AG10803 (cell line): ENCODE data around the gene SLC2A10.

Source experiments
- DNase-seq: peaks from one replicate; pipeline ENCODE4 v3.0.0; 2010; ENCODE audit warnings: low read depth
- H3K4me3 ChIP-seq: 2 replicates; pipeline ENCODE4 v1.5.1; 2011; ENCODE audit warnings: mild to moderate bottlenecking, low read length, control low read depth
- TF ChIP-seq, protein P1 (sequence below): conservative IDR thresholded peaks from 2 replicates; pipeline ENCODE4 v1.5.1; 2011; ENCODE audit warnings: mild to moderate bottlenecking, low read length, control low read depth, inconsistent platforms

The SLC2A10 gene

DNA sequence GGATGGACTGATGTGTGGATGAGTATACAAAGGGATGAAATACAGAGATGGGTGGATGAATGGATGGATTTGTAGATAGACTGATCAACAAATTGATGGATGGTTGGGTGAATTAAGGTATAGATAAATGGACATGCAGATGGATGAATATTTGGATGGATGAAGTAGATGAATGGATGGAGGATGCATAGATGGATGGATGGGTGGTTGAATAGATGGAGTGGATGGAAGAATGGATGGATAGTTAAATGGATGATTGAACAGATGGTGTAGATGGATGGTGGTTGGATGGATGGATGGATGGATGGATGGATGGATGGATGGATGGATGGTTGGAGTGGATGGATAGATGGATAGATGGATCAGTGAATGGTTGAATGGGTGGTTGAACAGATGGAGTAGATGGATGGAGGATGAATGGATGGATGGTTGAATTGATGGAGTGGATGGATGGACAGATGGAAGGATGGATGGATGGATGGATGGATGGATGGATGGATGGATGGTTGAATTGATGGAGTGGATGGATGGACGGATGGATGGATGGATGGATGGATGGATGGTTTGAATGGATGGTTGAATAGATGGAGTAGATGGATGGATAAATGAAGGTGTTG lies 15.0 kb downstream of the SLC2A10 start:
- DNase-seq: no peak
- no peak overlapping the region for H3K4me3 ChIP-seq
- TF ChIP-seq, protein P1, sequence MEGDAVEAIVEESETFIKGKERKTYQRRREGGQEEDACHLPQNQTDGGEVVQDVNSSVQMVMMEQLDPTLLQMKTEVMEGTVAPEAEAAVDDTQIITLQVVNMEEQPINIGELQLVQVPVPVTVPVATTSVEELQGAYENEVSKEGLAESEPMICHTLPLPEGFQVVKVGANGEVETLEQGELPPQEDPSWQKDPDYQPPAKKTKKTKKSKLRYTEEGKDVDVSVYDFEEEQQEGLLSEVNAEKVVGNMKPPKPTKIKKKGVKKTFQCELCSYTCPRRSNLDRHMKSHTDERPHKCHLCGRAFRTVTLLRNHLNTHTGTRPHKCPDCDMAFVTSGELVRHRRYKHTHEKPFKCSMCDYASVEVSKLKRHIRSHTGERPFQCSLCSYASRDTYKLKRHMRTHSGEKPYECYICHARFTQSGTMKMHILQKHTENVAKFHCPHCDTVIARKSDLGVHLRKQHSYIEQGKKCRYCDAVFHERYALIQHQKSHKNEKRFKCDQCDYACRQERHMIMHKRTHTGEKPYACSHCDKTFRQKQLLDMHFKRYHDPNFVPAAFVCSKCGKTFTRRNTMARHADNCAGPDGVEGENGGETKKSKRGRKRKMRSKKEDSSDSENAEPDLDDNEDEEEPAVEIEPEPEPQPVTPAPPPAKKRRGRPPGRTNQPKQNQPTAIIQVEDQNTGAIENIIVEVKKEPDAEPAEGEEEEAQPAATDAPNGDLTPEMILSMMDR: no peak

- H3K4me3 ChIP-seq: no peak overlapping the region
- TF ChIP-seq, protein P1: no peak
- no peak for DNase-seq
Observed at GRCh38 chr20:46725186-46726165, 16.0 kb downstream of the SLC2A10 start.

- TF ChIP-seq, protein P1: no peak
- no peak overlapping the region for H3K4me3 ChIP-seq
- DNase-seq: no peak
Observed at GRCh38 chr20:46731770-46732169, 22.3 kb downstream of the SLC2A10 start.

DNA sequence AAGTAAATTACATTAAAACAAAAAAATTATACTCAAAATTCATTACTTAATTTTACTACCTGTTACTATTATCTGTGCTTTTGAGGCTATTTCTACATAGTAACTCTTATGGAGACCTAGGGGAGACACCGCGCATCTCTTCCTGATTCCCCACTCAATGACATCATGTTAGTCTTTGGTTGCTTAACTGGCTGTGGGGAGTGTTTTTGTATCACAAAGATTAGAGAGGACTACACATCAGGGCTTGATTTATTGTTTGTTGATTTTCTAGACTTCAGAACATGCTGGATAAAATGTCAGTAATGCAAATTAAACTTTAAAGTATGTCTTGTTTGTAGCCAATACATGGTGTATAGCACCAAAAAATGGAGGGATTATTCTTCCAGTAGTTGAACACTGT lies 26.0 kb downstream of the SLC2A10 start:
- TF ChIP-seq, protein P1: no peak
- no peak overlapping the region for H3K4me3 ChIP-seq
- no peak for DNase-seq

GRCh38 chr20:46739431-46740213 lies 30.2 kb downstream of the SLC2A10 start:
- DNase-seq: no peak
- H3K4me3 ChIP-seq: no peak overlapping the region
- TF ChIP-seq, protein P1: no peak

DNA sequence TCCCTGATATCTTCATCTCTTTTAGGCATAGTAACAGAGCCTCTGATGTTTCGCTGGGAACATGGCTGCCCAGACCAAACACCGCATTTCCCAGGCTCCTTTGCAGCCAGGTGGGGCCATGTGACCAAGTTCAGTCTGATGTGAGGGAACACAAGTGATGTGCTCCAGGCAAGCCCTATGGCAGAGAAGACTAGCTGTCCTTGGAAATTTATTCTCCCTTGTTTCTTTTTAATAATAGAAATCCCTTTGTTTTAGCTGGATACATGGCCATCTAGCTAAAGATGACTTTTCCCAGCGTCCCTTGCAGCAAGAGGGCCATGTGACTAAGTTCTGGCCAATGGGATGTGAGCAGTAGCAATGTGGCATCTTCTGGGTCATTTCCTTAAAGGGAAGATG lies 30.8 kb downstream of the SLC2A10 start:
- DNase-seq: no peak
- H3K4me3 ChIP-seq: no peak overlapping the region
- TF ChIP-seq, protein P1: no peak
